Measurements from ENCODE around the gene SBF1. TPM values are rescaled to one million over a fixed set of nuclear protein-coding genes. Genes with fewer than 3 reads are reported as not detected.

Gene SBF1
- polyA plus RNA-seq, 1 donor from 2014 or later: 58.9 TPM

GRCh38 chr22:50465066-50465930, 9.5 kb downstream of the SBF1 start:
- Histone ChIP-seq H3F3A (ENCODE audit: insufficient read depth, low read length, poor library complexity, severe bottlenecking) (no peaks in the 10 kb centered on the region), H2AFZ (ENCODE audit: low read depth, low read length) (no peak overlapping the region), H4K20me1 (ENCODE audit: insufficient read depth) (peaks cover 15% of the 10 kb centered on the region), H3K9me3 (ENCODE audit: low read length) (no peaks in the 10 kb centered on the region), H3K4me3 (ENCODE audit: low read length) (no peak overlapping the region), H3K4me2 (ENCODE audit: low read length) (no peak overlapping the region), H3K27me3 (ENCODE audit: insufficient read depth, low read depth, low read length) (no peaks in the 10 kb centered on the region), H3K79me2 (replicated peaks; ENCODE audit: insufficient read depth, low read length) (peaks cover 4% of the 10 kb centered on the region), H3K36me3 (ENCODE audit: insufficient read depth, low read length) (no peaks in the 10 kb centered on the region), H3K9ac (ENCODE audit: low read length) (no peak overlapping the region), H3K9me2 (ENCODE audit: insufficient read depth, low read length) (no peaks in the 10 kb centered on the region), H3K27ac (ENCODE audit: low read length) (no peak overlapping the region)
- TF ChIP-seq EZH2 (IDR thresholded peaks at IDR 0.05; ENCODE audit: borderline replicate concordance, insufficient read depth, low read length, poor library complexity, severe bottlenecking) (no peak), POLR2AphosphoS5 (IDR thresholded peaks at IDR 0.05) (no peak), TAF1 (IDR thresholded peaks at IDR 0.05; ENCODE audit: low read depth) (no peak), MXI1 (conservative IDR thresholded peaks at IDR 0.05; ENCODE audit: poor library complexity, severe bottlenecking) (no peak), REST (IDR thresholded peaks at IDR 0.05; ENCODE audit: borderline replicate concordance) (no peak), RAD21 (conservative IDR thresholded peaks at IDR 0.05) (no peak), SMC3 (conservative IDR thresholded peaks at IDR 0.05; ENCODE audit: poor library complexity) (no peak), EP300 (conservative IDR thresholded peaks at IDR 0.05; ENCODE audit: poor library complexity, severe bottlenecking) (no peak), CTCF (IDR thresholded peaks at IDR 0.05; ENCODE audit: poor library complexity, severe bottlenecking) (no peak)

DNA sequence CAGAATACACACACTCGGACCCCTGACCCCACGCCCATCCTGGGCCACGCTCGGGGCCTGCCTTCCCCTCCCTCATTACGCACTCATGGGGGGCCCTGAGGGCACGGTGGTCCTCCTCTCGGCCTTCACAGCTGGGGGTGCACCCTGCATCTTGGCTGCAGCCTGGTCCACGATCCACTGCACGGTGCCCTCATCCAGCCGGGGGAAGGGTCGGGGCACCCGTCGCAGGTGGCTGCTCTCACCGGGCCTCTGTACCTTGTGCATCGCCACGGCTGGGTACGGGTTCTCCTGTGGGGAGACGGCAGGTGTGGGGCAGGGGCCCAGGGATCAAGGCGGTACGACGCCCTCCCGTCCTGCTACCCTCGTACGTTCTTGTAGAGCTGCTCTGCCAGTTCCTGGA, 10.4 kb downstream of the SBF1 start:
- no peaks in the 10 kb centered on the region for H3K36me3 ChIP-seq (ENCODE audit: insufficient read depth, low read length)

More for the DNA sequence above, 10.4 kb downstream of the SBF1 start:
- H4K20me1 ChIP-seq (ENCODE audit: insufficient read depth): peaks cover 15% of the 10 kb centered on the region
- H3K9me2 ChIP-seq (ENCODE audit: insufficient read depth, low read length): no peaks in the 10 kb centered on the region
- no peaks in the 10 kb centered on the region for H3F3A ChIP-seq (ENCODE audit: insufficient read depth, low read length, poor library complexity, severe bottlenecking)
- H3K27ac ChIP-seq (ENCODE audit: low read length): no peak overlapping the region
- H3K9ac ChIP-seq (ENCODE audit: low read length): no peak overlapping the region
- TF ChIP-seq SMC3 (conservative IDR thresholded peaks at IDR 0.05; ENCODE audit: poor library complexity): no peak
- TF ChIP-seq CTCF (IDR thresholded peaks at IDR 0.05; ENCODE audit: poor library complexity, severe bottlenecking): no peak
- no peak for TF ChIP-seq EP300 (conservative IDR thresholded peaks at IDR 0.05; ENCODE audit: poor library complexity, severe bottlenecking)
- no peak for TF ChIP-seq POLR2AphosphoS5 (IDR thresholded peaks at IDR 0.05)
- no peak for TF ChIP-seq EZH2 (IDR thresholded peaks at IDR 0.05; ENCODE audit: borderline replicate concordance, insufficient read depth, low read length, poor library complexity, severe bottlenecking)
- no peak for TF ChIP-seq TAF1 (IDR thresholded peaks at IDR 0.05; ENCODE audit: low read depth)
- no peak for TF ChIP-seq RAD21 (conservative IDR thresholded peaks at IDR 0.05)
- no peak for TF ChIP-seq MXI1 (conservative IDR thresholded peaks at IDR 0.05; ENCODE audit: poor library complexity, severe bottlenecking)
- no peak for TF ChIP-seq REST (IDR thresholded peaks at IDR 0.05; ENCODE audit: borderline replicate concordance)
- no peak overlapping the region for H3K4me2 ChIP-seq (ENCODE audit: low read length)
- no peaks in the 10 kb centered on the region for H3K9me3 ChIP-seq (ENCODE audit: low read length)
- H3K4me3 ChIP-seq (ENCODE audit: low read length): no peak overlapping the region
- H3K79me2 ChIP-seq (replicated peaks; ENCODE audit: insufficient read depth, low read length): no peaks in the 10 kb centered on the region
- H3K27me3 ChIP-seq (ENCODE audit: insufficient read depth, low read depth, low read length): no peaks in the 10 kb centered on the region
- no peak overlapping the region for H2AFZ ChIP-seq (ENCODE audit: low read depth, low read length)
